NB4 (cell line): ENCODE data around the gene HS6ST1.
"Not testable (repeated sequence)": the region's sequence is repeated elsewhere in the genome, so short reads cannot be mapped to it uniquely, and the experiment has no call there.

Experiments
- DNase-seq: peaks from one replicate; pipeline ENCODE4 v3.0.0; 2010; ENCODE audit warnings: low read depth
- H3K4me3 ChIP-seq: one replicate; pipeline ENCODE4 v1.5.1; 2011; ENCODE audit warnings: mild to moderate bottlenecking, low read depth, low read length, moderate library complexity
- CTCF ChIP-seq: IDR thresholded peaks from one replicate; pipeline ENCODE4 v1.5.1; 2012; ENCODE audit warnings: low read depth, low read length
- MAX ChIP-seq: IDR thresholded peaks from 2 replicates; pipeline ENCODE4 v1.6.1; 2011; ENCODE audit warnings: low read depth, low read length
- MYC ChIP-seq: IDR thresholded peaks from 2 replicates; pipeline ENCODE4 v1.6.1; 2011; ENCODE audit warnings: low read depth, low read length
- POLR2A ChIP-seq: IDR thresholded peaks from 2 replicates; pipeline ENCODE4 v1.6.1; 2011; ENCODE audit warnings: mild to moderate bottlenecking; ENCODE audit not compliant: insufficient read length; ENCODE audit errors: extremely low read depth

HS6ST1 gene

GRCh38 chr2:128321784-128322714 lies 3.4 kb upstream of the HS6ST1 start:
- TF ChIP-seq MYC: no peak; the same call in 1 of the 2 replicates
- 0 out of 2 replicates have a peak, but pooled peaks have one; percentile 2 for TF ChIP-seq MAX
- peak; percentile 58 for TF ChIP-seq CTCF
- TF ChIP-seq POLR2A: peak; percentile 12

GRCh38 chr2:128320906-128321771 lies 2.5 kb upstream of the HS6ST1 start:
- DNase-seq: peak; percentile 56
- no peak overlapping the region for H3K4me3 ChIP-seq
- no peak for TF ChIP-seq MYC
- TF ChIP-seq MAX: 0 out of 2 replicates have a peak, but pooled peaks have one; percentile 1

More at GRCh38 chr2:128321784-128322714, 3.4 kb upstream of the HS6ST1 start:
- H3K4me3 ChIP-seq: peak overlapping the region; percentile 58
- DNase-seq: peak; percentile 87

- no peak overlapping the region for H3K4me3 ChIP-seq
- TF ChIP-seq MYC: no peak
- no peak for TF ChIP-seq POLR2A
- TF ChIP-seq MAX: no peak
- TF ChIP-seq CTCF: no peak
- peak; percentile 47 for DNase-seq
Observed at GRCh38 chr2:128320192-128320905, 1.7 kb upstream of the HS6ST1 start.

GRCh38 chr2:128319631-128320191 lies 1.0 kb upstream of the HS6ST1 start:
- H3K4me3 ChIP-seq: no peak overlapping the region
- DNase-seq: peak; percentile 15

GRCh38 chr2:128318245-128318644 lies 423 bp downstream of the HS6ST1 start:
- H3K4me3 ChIP-seq: peak overlapping the region; percentile 48
- DNase-seq: peak; percentile 54

More at GRCh38 chr2:128319631-128320191, 1.0 kb upstream of the HS6ST1 start:
- TF ChIP-seq POLR2A (no peak), MAX (no peak), CTCF (no peak), MYC (no peak)

- not testable (repeated sequence) for DNase-seq
- H3K4me3 ChIP-seq: peak overlapping the region; percentile 81
Observed at GRCh38 chr2:128317899-128318225, 806 bp downstream of the HS6ST1 start.
